Progenitor cell of endocrine pancreas (in vitro differentiated cells): ENCODE measurements around the gene CREBBP. TPM values are rescaled to one million over a fixed set of nuclear protein-coding genes. Genes with fewer than 3 reads are reported as not detected.
"Not testable (repeated sequence)": the region's sequence is repeated elsewhere in the genome, so short reads cannot be mapped to it uniquely, and the experiment has no call there.

Experiments
- DNase-seq: peaks from one replicate; pipeline ENCODE4 v3.0.0; 2021; ENCODE audit warnings: low spot score; ENCODE audit not compliant: unreplicated experiment
- H3K27ac Mint-ChIP-seq: 2 replicates; pipeline ENCODE4 v1.8.0; 2021; ENCODE audit warnings: mild to moderate bottlenecking, moderate library complexity, mixed read lengths
- H3K27me3 Mint-ChIP-seq: 2 replicates; pipeline ENCODE4 v1.8.0; 2021; ENCODE audit warnings: mixed read lengths
- H3K36me3 Mint-ChIP-seq: 2 replicates; pipeline ENCODE4 v1.8.0; 2022; ENCODE audit warnings: mixed read lengths; ENCODE audit not compliant: insufficient read depth
- H3K4me1 Mint-ChIP-seq: 2 replicates; pipeline ENCODE4 v1.8.0; 2021; ENCODE audit warnings: low read depth, mixed read lengths
- H3K4me3 Mint-ChIP-seq: 2 replicates; pipeline ENCODE4 v1.8.0; 2021; ENCODE audit warnings: low read depth, mild to moderate bottlenecking, moderate library complexity, mixed read lengths
- H3K9me3 Mint-ChIP-seq: 2 replicates; pipeline ENCODE4 v1.8.0; 2021; ENCODE audit warnings: low read depth, mixed read lengths
- CTCF ChIP-seq: fragments of 200-600 bp; sonication (generic); IDR thresholded peaks from one replicate; pipeline ENCODE4 v1.5.0; 2021; ENCODE audit warnings: antibody characterized with exemption, mild to moderate bottlenecking; ENCODE audit not compliant: unreplicated experiment
- total RNA-seq: library from RNA; stranded (reverse); gene quantifications from 2 replicates; pipeline ENCODE4 v1.2.1, GENCODE V29; 2021

Gene CREBBP
- total RNA-seq, 1 donor from 2014 or later: 144 TPM

GRCh38 chr16:3889059-3889458 lies 8.5 kb upstream of the CREBBP start:
- no peaks in the 10 kb centered on the region for H3K9me3 Mint-ChIP-seq
- H3K27me3 Mint-ChIP-seq: no peaks in the 10 kb centered on the region
- H3K36me3 Mint-ChIP-seq: no peaks in the 10 kb centered on the region
- H3K27ac Mint-ChIP-seq: no peak overlapping the region
- TF ChIP-seq CTCF: no peak
- peaks cover 2% of the 10 kb centered on the region for H3K4me1 Mint-ChIP-seq
- no peak overlapping the region for H3K4me3 Mint-ChIP-seq
- no peak for DNase-seq

GRCh38 chr16:3885999-3886398 lies 5.5 kb upstream of the CREBBP start:
- not testable (repeated sequence) for DNase-seq, H3K27ac Mint-ChIP-seq, H3K4me3 Mint-ChIP-seq, H3K27me3 Mint-ChIP-seq, H3K9me3 Mint-ChIP-seq, H3K36me3 Mint-ChIP-seq, H3K4me1 Mint-ChIP-seq

- no peaks in the 10 kb centered on the region for H3K9me3 Mint-ChIP-seq
- TF ChIP-seq CTCF: no peak
- peaks cover 9% of the 10 kb centered on the region for H3K4me1 Mint-ChIP-seq
- H3K27me3 Mint-ChIP-seq: no peaks in the 10 kb centered on the region
- H3K27ac Mint-ChIP-seq: no peak overlapping the region
- H3K36me3 Mint-ChIP-seq: no peaks in the 10 kb centered on the region
- no peak for DNase-seq
- no peak overlapping the region for H3K4me3 Mint-ChIP-seq
These were observed 3.9 kb upstream of the CREBBP start for GRCh38 chr16:3884398-3884797.

- peaks cover 24% of the 10 kb centered on the region for H3K4me1 Mint-ChIP-seq
- TF ChIP-seq CTCF: no peak
- no peaks in the 10 kb centered on the region for H3K27me3 Mint-ChIP-seq
- no peaks in the 10 kb centered on the region for H3K9me3 Mint-ChIP-seq
- H3K27ac Mint-ChIP-seq: peak overlapping the region; percentile 76
- no peak for DNase-seq
- H3K4me3 Mint-ChIP-seq: peak overlapping the region; percentile 75
- peaks cover 2% of the 10 kb centered on the region for H3K36me3 Mint-ChIP-seq
These were observed 2.0 kb upstream of the CREBBP start for GRCh38 chr16:3882531-3882930.

GRCh38 chr16:3881499-3881990 lies 1.0 kb upstream of the CREBBP start:
- no peak for DNase-seq
- peak overlapping the region; percentile 91 for H3K27ac Mint-ChIP-seq
- H3K4me3 Mint-ChIP-seq: peak overlapping the region; percentile 75
- no peaks in the 10 kb centered on the region for H3K9me3 Mint-ChIP-seq
- H3K36me3 Mint-ChIP-seq: peaks cover 2% of the 10 kb centered on the region
- no peaks in the 10 kb centered on the region for H3K27me3 Mint-ChIP-seq
- H3K4me1 Mint-ChIP-seq: peaks cover 34% of the 10 kb centered on the region
- no peak for TF ChIP-seq CTCF

- Mint-ChIP-seq H3K27me3 (no peaks in the 10 kb centered on the region), H3K4me3 (peak overlapping the region; percentile 87), H3K4me1 (peaks cover 46% of the 10 kb centered on the region), H3K9me3 (no peaks in the 10 kb centered on the region), H3K27ac (no peak overlapping the region), H3K36me3 (peaks cover 2% of the 10 kb centered on the region)
- TF ChIP-seq CTCF: peak; percentile 10
- peak; percentile 44 for DNase-seq
These were observed 487 bp downstream of the CREBBP start for GRCh38 chr16:3879887-3880564.
